Activated naive CD8-positive, alpha-beta T cell treated with anti-CD3 and anti-CD28 coated beads, Interleukin-2, amount 50 U/mL, for 24 hours (primary cell): Measurements from ENCODE around the gene PTPRQ.

ENCODE experiments used
- ATAC-seq: fragments of 150-1000 bp; cut with Tn5 transposase; one replicate; pipeline ENCODE4 v1.10.0; 2021
- DNase-seq: peaks from one replicate; pipeline ENCODE4 v3.0.0; 2021
- H3K27ac Mint-ChIP-seq: one replicate; pipeline ENCODE4 v1.8.0; 2021; ENCODE audit warnings: mild to moderate bottlenecking, mixed read lengths
- H3K27me3 Mint-ChIP-seq: one replicate; pipeline ENCODE4 v1.8.0; 2021; ENCODE audit warnings: mixed read lengths
- H3K36me3 Mint-ChIP-seq: one replicate; pipeline ENCODE4 v1.8.0; 2021; ENCODE audit warnings: low read depth, mixed read lengths
- H3K4me1 Mint-ChIP-seq: one replicate; pipeline ENCODE4 v1.8.0; 2021; ENCODE audit warnings: mixed read lengths
- H3K4me3 Mint-ChIP-seq: one replicate; pipeline ENCODE4 v1.8.0; 2021; ENCODE audit warnings: mild to moderate bottlenecking, moderate library complexity, mixed read lengths
- H3K9me3 Mint-ChIP-seq: one replicate; pipeline ENCODE4 v1.8.0; 2021; ENCODE audit warnings: mixed read lengths

The PTPRQ gene

GRCh38 chr12:80707126-80707829 is 263.2 kb downstream of the PTPRQ start, which contains the start of gene MYF6:
Gene MYF6 (plus strand): TSS chr12:80707634. CDS start chr12:80707720, 86 bp downstream.
- H3K27ac Mint-ChIP-seq: no peak within 1 kb of the TSS
- no peak within 1 kb of the TSS for H3K4me3 Mint-ChIP-seq

DNA sequence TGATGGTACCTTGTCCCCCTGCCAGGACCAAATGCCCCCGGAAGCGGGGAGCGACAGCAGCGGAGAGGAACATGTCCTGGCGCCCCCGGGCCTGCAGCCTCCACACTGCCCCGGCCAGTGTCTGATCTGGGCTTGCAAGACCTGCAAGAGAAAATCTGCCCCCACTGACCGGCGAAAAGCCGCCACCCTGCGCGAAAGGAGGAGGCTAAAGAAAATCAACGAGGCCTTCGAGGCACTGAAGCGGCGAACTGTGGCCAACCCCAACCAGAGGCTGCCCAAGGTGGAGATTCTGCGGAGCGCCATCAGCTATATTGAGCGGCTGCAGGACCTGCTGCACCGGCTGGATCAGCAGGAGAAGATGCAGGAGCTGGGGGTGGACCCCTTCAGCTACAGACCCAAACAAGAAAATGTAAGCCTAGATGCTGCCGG is 263.8 kb downstream of the PTPRQ start:
- Mint-ChIP-seq H3K27ac (no peak overlapping the region), H3K9me3 (peaks cover 4% of the 10 kb centered on the region), H3K4me3 (no peak overlapping the region), H3K27me3 (peaks cover 41% of the 10 kb centered on the region), H3K4me1 (no peaks in the 10 kb centered on the region), H3K36me3 (no peaks in the 10 kb centered on the region)
- ATAC-seq: no peak
- DNase-seq: no peak

More at GRCh38 chr12:80707126-80707829, 263.2 kb downstream of the PTPRQ start, which contains the start of gene MYF6:
- no peaks in the 10 kb centered on the region for H3K4me1 Mint-ChIP-seq
- peaks cover 4% of the 10 kb centered on the region for H3K9me3 Mint-ChIP-seq
- no peaks in the 10 kb centered on the region for H3K36me3 Mint-ChIP-seq
- no peak for DNase-seq
- no peak for ATAC-seq
- peaks cover 40% of the 10 kb centered on the region for H3K27me3 Mint-ChIP-seq

GRCh38 chr12:80708259-80708974 is 264.4 kb downstream of the PTPRQ start:
- no peaks in the 10 kb centered on the region for H3K4me1 Mint-ChIP-seq
- H3K9me3 Mint-ChIP-seq: no peaks in the 10 kb centered on the region
- H3K27ac Mint-ChIP-seq: no peak overlapping the region
- H3K27me3 Mint-ChIP-seq: peaks cover 41% of the 10 kb centered on the region
- H3K4me3 Mint-ChIP-seq: no peak overlapping the region
- DNase-seq (no peak), ATAC-seq (no peak)
- no peaks in the 10 kb centered on the region for H3K36me3 Mint-ChIP-seq

- Mint-ChIP-seq H3K4me3 (no peak overlapping the region), H3K36me3 (no peaks in the 10 kb centered on the region), H3K4me1 (no peaks in the 10 kb centered on the region), H3K27me3 (peaks cover 46% of the 10 kb centered on the region), H3K9me3 (no peaks in the 10 kb centered on the region), H3K27ac (no peak overlapping the region)
- ATAC-seq: no peak
- DNase-seq: no peak
Observed at GRCh38 chr12:80708975-80709328, 264.9 kb downstream of the PTPRQ start.

- H3K27me3 Mint-ChIP-seq: peaks cover 53% of the 10 kb centered on the region
- no peak for DNase-seq
- H3K36me3 Mint-ChIP-seq: no peaks in the 10 kb centered on the region
- no peaks in the 10 kb centered on the region for H3K9me3 Mint-ChIP-seq
- H3K4me3 Mint-ChIP-seq: no peak overlapping the region
- ATAC-seq: no peak
- no peaks in the 10 kb centered on the region for H3K4me1 Mint-ChIP-seq
- no peak overlapping the region for H3K27ac Mint-ChIP-seq
Observed at GRCh38 chr12:80709811-80710726, 266.0 kb downstream of the PTPRQ start.

DNA sequence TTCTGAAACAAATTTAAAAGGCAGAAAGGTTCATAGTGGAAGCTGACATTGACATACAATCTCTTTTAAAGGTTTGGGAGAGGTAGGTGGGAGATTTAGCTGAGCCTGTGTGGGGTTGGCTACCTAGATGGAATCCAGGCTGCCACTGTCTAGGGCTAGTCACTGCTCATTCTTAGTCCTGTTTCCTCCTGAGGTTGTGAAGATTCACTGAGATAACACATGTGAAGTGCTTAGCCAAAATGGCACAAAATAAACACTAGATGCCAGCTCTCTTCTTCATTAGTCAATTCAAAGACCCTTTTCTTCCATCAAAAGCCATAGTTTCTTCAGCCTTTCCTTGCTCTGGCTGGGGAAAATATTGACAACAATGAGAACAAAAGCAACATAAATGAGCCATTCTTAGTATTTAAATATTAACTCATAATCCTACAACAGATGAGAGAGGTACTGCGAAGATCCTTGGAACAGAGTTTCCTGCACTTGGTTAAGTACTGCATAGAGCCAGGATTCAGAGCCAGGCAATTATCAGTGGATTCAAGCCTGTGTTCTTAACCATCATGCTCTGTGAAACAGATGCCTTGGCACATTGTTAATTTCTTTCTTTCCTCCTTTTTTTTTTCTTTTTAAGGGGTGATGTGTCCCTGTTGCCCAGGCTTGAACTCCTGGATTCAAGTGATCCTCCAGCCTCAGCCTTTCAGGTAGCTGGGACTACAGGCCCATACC is 266.9 kb downstream of the PTPRQ start:
- Mint-ChIP-seq H3K4me3 (no peak overlapping the region), H3K36me3 (no peaks in the 10 kb centered on the region), H3K27me3 (peaks cover 57% of the 10 kb centered on the region), H3K9me3 (no peaks in the 10 kb centered on the region), H3K27ac (no peak overlapping the region), H3K4me1 (no peaks in the 10 kb centered on the region)
- ATAC-seq (no peak), DNase-seq (no peak)

GRCh38 chr12:80711866-80712265 is 267.8 kb downstream of the PTPRQ start:
- Mint-ChIP-seq H3K4me3 (no peak overlapping the region), H3K36me3 (no peaks in the 10 kb centered on the region), H3K27me3 (peaks cover 62% of the 10 kb centered on the region), H3K27ac (no peak overlapping the region), H3K9me3 (no peaks in the 10 kb centered on the region), H3K4me1 (no peaks in the 10 kb centered on the region)
- DNase-seq: no peak
- ATAC-seq: no peak

- Mint-ChIP-seq H3K4me3 (no peak overlapping the region), H3K27me3 (peaks cover 56% of the 10 kb centered on the region), H3K27ac (no peak overlapping the region), H3K4me1 (no peaks in the 10 kb centered on the region), H3K36me3 (no peaks in the 10 kb centered on the region), H3K9me3 (no peaks in the 10 kb centered on the region)
- ATAC-seq (no peak), DNase-seq (no peak)
Observed at GRCh38 chr12:80712866-80713265, 268.8 kb downstream of the PTPRQ start.

DNA sequence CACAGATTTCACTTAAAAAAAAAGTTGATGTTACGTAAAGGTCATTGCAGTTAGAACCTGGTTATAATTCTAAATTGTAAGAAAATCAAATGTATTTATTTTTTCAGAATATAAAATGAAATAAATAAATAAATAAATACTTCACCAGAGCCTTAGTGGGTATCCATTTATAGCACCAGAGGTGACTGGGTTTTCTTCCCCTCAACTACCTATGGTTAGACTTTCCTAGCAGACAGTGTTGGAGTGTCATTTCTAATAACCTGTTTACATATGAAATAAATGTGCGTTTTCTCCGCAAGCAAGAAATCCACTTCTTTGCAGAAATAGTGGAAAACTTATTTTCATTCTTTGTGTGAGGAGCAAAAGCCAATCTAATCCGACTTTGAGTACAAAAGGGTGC is 269.4 kb downstream of the PTPRQ start:
- DNase-seq: no peak
- H3K9me3 Mint-ChIP-seq: no peaks in the 10 kb centered on the region
- H3K27me3 Mint-ChIP-seq: peaks cover 55% of the 10 kb centered on the region
- no peak overlapping the region for H3K27ac Mint-ChIP-seq
- no peaks in the 10 kb centered on the region for H3K36me3 Mint-ChIP-seq
- H3K4me1 Mint-ChIP-seq: no peaks in the 10 kb centered on the region
- ATAC-seq: no peak
- H3K4me3 Mint-ChIP-seq: no peak overlapping the region

- Mint-ChIP-seq H3K27ac (no peak overlapping the region), H3K36me3 (no peaks in the 10 kb centered on the region), H3K27me3 (peaks cover 48% of the 10 kb centered on the region), H3K9me3 (no peaks in the 10 kb centered on the region), H3K4me3 (no peak overlapping the region), H3K4me1 (no peaks in the 10 kb centered on the region)
- DNase-seq: no peak
- no peak for ATAC-seq
Observed at GRCh38 chr12:80714055-80714454, 270.0 kb downstream of the PTPRQ start.

DNA sequence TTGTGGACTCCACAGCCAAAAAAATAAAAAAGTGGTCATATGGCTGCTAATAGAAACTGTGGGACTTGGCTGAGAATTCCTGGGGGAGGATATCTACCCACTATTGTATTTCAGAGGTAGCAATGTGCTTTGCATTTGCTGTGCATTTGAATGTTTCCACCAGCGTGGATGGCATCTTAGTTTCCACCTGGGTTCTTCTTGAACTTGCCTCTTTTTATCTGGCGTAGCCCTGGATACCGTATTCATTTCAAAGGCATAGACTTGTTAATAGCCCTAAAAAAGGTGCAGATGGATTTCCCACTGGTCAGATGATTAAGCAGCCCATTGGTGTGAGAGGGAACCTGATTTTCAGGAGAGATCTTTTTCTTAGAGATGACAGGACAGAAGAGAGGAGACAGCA is 270.8 kb downstream of the PTPRQ start:
- Mint-ChIP-seq H3K27ac (no peak overlapping the region), H3K9me3 (no peaks in the 10 kb centered on the region), H3K4me1 (no peaks in the 10 kb centered on the region), H3K36me3 (no peaks in the 10 kb centered on the region), H3K27me3 (peaks cover 40% of the 10 kb centered on the region), H3K4me3 (no peak overlapping the region)
- ATAC-seq (no peak), DNase-seq (no peak)

- no peak overlapping the region for H3K4me3 Mint-ChIP-seq
Observed at GRCh38 chr12:80715713-80716249, 271.7 kb downstream of the PTPRQ start.

DNA sequence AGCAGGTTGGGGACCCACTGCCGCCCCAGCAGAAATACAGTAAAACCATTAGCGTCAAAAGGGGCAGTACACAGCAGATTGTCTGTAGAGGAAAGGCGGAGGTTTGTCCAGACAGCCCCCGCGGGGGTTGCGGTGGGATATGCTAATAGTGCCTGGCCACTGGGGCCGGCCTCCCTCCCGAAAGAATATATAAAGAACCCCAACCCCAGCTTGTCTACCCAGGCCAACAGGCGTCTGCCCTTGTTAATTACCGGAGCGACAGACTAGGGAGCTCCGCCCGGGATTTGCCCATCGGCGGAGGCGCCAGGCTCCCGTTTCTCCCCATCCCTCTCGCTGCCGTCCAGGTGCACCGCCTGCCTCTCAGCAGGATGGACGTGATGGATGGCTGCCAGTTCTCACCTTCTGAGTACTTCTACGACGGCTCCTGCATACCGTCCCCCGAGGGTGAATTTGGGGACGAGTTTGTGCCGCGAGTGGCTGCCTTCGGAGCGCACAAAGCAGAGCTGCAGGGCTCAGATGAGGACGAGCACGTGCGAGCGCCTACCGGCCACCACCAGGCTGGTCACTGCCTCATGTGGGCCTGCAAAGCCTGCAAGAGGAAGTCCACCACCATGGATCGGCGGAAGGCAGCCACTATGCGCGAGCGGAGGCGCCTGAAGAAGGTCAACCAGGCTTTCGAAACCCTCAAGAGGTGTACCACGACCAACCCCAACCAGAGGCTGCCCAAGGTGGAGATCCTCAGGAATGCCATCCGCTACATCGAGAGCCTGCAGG is 272.8 kb downstream of the PTPRQ start, which contains the start of gene MYF5:
TSS of gene MYF5 (plus strand) at position 217 of the 774 bp plus-strand sequence. CDS start at position 369, 152 bp downstream.
- Mint-ChIP-seq H3K4me1 (no peaks in the 10 kb centered on the region), H3K27me3 (peaks cover 30% of the 10 kb centered on the region), H3K27ac (no peak within 1 kb of the TSS), H3K9me3 (no peaks in the 10 kb centered on the region), H3K4me3 (no peak within 1 kb of the TSS), H3K36me3 (no peaks in the 10 kb centered on the region)
- ATAC-seq (no peak), DNase-seq (no peak)

More at GRCh38 chr12:80715713-80716249, 271.7 kb downstream of the PTPRQ start:
- Mint-ChIP-seq H3K27me3 (peaks cover 32% of the 10 kb centered on the region), H3K27ac (no peak overlapping the region), H3K36me3 (no peaks in the 10 kb centered on the region), H3K9me3 (no peaks in the 10 kb centered on the region), H3K4me1 (no peaks in the 10 kb centered on the region)
- no peak for ATAC-seq
- DNase-seq: no peak
